ENCODE measurements around the gene XRN1.

DNA sequence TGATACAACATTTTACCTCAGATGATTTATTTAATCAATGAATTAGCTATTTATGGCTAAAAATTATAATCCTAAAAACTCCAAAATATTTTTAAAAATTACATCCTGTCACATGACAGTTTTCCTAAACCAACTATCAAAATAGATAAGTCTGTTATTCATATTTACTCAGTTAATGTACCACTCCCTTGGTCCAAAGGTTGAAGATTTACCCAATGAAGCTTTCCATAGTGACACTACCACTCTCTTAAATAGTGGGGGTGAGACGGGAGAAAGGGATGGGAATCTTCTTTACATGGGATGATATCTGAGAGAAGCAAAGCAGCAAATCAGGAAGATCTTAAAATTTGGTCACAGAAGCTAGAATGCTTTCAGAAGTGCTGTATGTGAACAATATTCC, 30.5 kb downstream of the XRN1 start:
- TF ChIP-seq, protein P1, sequence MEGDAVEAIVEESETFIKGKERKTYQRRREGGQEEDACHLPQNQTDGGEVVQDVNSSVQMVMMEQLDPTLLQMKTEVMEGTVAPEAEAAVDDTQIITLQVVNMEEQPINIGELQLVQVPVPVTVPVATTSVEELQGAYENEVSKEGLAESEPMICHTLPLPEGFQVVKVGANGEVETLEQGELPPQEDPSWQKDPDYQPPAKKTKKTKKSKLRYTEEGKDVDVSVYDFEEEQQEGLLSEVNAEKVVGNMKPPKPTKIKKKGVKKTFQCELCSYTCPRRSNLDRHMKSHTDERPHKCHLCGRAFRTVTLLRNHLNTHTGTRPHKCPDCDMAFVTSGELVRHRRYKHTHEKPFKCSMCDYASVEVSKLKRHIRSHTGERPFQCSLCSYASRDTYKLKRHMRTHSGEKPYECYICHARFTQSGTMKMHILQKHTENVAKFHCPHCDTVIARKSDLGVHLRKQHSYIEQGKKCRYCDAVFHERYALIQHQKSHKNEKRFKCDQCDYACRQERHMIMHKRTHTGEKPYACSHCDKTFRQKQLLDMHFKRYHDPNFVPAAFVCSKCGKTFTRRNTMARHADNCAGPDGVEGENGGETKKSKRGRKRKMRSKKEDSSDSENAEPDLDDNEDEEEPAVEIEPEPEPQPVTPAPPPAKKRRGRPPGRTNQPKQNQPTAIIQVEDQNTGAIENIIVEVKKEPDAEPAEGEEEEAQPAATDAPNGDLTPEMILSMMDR (IDR thresholded peaks at IDR 0.05), result no peak
- TF ChIP-seq POLR2A (IDR thresholded peaks at IDR 0.05), result no peak

All from heart left ventricle (tissue), 13 donors.